Measurements from ENCODE around the gene MCEMP1.

Gene MCEMP1

GRCh38 chr19:7690779-7691258 lies 13.9 kb downstream of the MCEMP1 start:
- H3K4me1 ChIP-seq (ENCODE audit: insufficient read depth, poor library complexity, severe bottlenecking) = no peaks in the 10 kb centered on the region
- H3K27me3 ChIP-seq (ENCODE audit: insufficient read depth, poor library complexity, severe bottlenecking) = peaks cover 2% of the 10 kb centered on the region
- H3K27ac ChIP-seq (ENCODE audit: poor library complexity, severe bottlenecking) = no peak overlapping the region
- ATAC-seq (ENCODE audit: low read depth) (no peak), DNase-seq (ENCODE audit: low spot score) (no peak)
- TF ChIP-seq, protein P1, sequence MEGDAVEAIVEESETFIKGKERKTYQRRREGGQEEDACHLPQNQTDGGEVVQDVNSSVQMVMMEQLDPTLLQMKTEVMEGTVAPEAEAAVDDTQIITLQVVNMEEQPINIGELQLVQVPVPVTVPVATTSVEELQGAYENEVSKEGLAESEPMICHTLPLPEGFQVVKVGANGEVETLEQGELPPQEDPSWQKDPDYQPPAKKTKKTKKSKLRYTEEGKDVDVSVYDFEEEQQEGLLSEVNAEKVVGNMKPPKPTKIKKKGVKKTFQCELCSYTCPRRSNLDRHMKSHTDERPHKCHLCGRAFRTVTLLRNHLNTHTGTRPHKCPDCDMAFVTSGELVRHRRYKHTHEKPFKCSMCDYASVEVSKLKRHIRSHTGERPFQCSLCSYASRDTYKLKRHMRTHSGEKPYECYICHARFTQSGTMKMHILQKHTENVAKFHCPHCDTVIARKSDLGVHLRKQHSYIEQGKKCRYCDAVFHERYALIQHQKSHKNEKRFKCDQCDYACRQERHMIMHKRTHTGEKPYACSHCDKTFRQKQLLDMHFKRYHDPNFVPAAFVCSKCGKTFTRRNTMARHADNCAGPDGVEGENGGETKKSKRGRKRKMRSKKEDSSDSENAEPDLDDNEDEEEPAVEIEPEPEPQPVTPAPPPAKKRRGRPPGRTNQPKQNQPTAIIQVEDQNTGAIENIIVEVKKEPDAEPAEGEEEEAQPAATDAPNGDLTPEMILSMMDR (IDR thresholded peaks at IDR 0.05; ENCODE audit: poor library complexity, severe bottlenecking) = no peak
- H3K9me3 ChIP-seq (ENCODE audit: severe bottlenecking) = no peaks in the 10 kb centered on the region
- no peak overlapping the region for H3K4me3 ChIP-seq (ENCODE audit: severe bottlenecking)
- H3K36me3 ChIP-seq (ENCODE audit: low read depth) = no peaks in the 10 kb centered on the region

GRCh38 chr19:7691497-7691896 lies 14.6 kb downstream of the MCEMP1 start:
- no peak overlapping the region for H3K4me3 ChIP-seq (ENCODE audit: severe bottlenecking)
- no peak for ATAC-seq (ENCODE audit: low read depth)
- TF ChIP-seq, protein P1 (IDR thresholded peaks at IDR 0.05; ENCODE audit: poor library complexity, severe bottlenecking) = no peak
- no peaks in the 10 kb centered on the region for H3K9me3 ChIP-seq (ENCODE audit: severe bottlenecking)
- H3K27ac ChIP-seq (ENCODE audit: poor library complexity, severe bottlenecking) = no peak overlapping the region
- DNase-seq (ENCODE audit: low spot score) = no peak
- peaks cover 2% of the 10 kb centered on the region for H3K27me3 ChIP-seq (ENCODE audit: insufficient read depth, poor library complexity, severe bottlenecking)
- no peaks in the 10 kb centered on the region for H3K4me1 ChIP-seq (ENCODE audit: insufficient read depth, poor library complexity, severe bottlenecking)
- H3K36me3 ChIP-seq (ENCODE audit: low read depth) = no peaks in the 10 kb centered on the region

DNA sequence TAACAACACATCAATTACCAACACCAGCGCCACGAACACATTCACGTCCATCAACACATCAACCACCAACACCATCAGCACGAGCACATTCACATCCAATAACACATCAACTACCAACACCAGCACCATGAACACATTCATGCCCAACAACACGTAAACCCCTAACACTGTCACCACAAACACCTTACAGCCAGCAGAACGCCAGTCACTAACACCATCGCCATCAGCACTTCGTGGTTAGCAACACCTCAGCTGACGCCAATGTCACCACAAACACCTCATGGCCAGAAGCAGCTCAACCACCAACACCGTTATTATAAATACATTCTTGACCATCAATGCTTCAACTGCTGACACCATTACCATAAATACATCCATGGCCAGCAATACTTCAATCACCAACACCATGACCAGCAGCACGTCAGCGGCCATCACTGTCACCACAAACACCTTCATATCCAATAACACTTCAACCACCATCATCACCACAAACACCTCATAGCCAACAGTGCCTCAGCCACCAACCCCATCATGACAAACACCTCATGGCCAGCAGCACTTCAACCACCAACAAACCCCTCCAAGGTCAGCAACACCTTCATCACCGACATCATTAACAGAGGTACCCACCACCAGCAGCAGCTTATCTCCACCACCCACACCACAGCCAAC lies 15.7 kb downstream of the MCEMP1 start:
- TF ChIP-seq, protein P1 (IDR thresholded peaks at IDR 0.05; ENCODE audit: poor library complexity, severe bottlenecking) = no peak
- no peak overlapping the region for H3K27ac ChIP-seq (ENCODE audit: poor library complexity, severe bottlenecking)
- no peaks in the 10 kb centered on the region for H3K9me3 ChIP-seq (ENCODE audit: severe bottlenecking)
- H3K4me3 ChIP-seq (ENCODE audit: severe bottlenecking) = no peak overlapping the region
- H3K36me3 ChIP-seq (ENCODE audit: low read depth) = no peaks in the 10 kb centered on the region
- no peak for ATAC-seq (ENCODE audit: low read depth)
- H3K27me3 ChIP-seq (ENCODE audit: insufficient read depth, poor library complexity, severe bottlenecking) = peaks cover 2% of the 10 kb centered on the region
- H3K4me1 ChIP-seq (ENCODE audit: insufficient read depth, poor library complexity, severe bottlenecking) = no peaks in the 10 kb centered on the region
- DNase-seq (ENCODE audit: low spot score) = no peak

- no peaks in the 10 kb centered on the region for H3K36me3 ChIP-seq (ENCODE audit: low read depth)
- ATAC-seq (ENCODE audit: low read depth) (no peak), DNase-seq (ENCODE audit: low spot score) (no peak)
- no peak overlapping the region for H3K27ac ChIP-seq (ENCODE audit: poor library complexity, severe bottlenecking)
- TF ChIP-seq, protein P1 (IDR thresholded peaks at IDR 0.05; ENCODE audit: poor library complexity, severe bottlenecking) = no peak
- H3K4me3 ChIP-seq (ENCODE audit: severe bottlenecking) = no peak overlapping the region
- H3K9me3 ChIP-seq (ENCODE audit: severe bottlenecking) = no peaks in the 10 kb centered on the region
- H3K4me1 ChIP-seq (ENCODE audit: insufficient read depth, poor library complexity, severe bottlenecking) = no peaks in the 10 kb centered on the region
- H3K27me3 ChIP-seq (ENCODE audit: insufficient read depth, poor library complexity, severe bottlenecking) = no peaks in the 10 kb centered on the region
These were observed 17.6 kb downstream of the MCEMP1 start for GRCh38 chr19:7694499-7694898.

DNA sequence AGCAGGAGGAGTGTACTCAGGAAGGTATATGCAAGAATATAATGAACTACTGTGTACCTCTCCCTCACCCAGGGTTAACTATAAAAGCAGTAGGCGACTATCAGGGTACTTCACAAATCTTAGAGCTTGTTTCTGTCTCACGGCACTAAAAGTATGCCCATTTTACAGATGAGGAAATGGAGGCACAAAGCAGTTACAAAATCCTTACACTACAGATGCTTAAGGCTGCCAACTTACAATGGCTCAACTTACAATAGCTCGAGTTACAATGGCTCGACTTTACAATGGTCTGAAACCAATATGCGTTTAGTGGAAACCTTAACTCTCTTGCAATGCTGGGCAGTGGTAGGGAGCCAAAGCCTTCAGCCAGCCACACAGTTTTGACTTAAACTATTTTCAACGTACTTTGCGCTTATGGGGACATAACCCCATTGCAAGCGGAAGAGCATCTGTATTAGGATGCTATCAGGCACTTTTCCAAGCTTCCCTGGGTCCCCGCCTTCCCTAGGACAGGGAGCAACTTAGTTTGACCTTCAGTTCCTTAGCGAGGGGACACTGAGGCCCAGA lies 20.9 kb downstream of the MCEMP1 start:
- H3K27me3 ChIP-seq (ENCODE audit: insufficient read depth, poor library complexity, severe bottlenecking) = no peaks in the 10 kb centered on the region
- ATAC-seq (ENCODE audit: low read depth) = no peak

More for the DNA sequence above, 20.9 kb downstream of the MCEMP1 start:
- TF ChIP-seq, protein P1 (IDR thresholded peaks at IDR 0.05; ENCODE audit: poor library complexity, severe bottlenecking) = no peak
- DNase-seq (ENCODE audit: low spot score) = no peak
- Histone ChIP-seq H3K9me3 (ENCODE audit: severe bottlenecking) (no peaks in the 10 kb centered on the region), H3K4me3 (ENCODE audit: severe bottlenecking) (no peak overlapping the region), H3K4me1 (ENCODE audit: insufficient read depth, poor library complexity, severe bottlenecking) (no peaks in the 10 kb centered on the region), H3K27ac (ENCODE audit: poor library complexity, severe bottlenecking) (no peak overlapping the region), H3K36me3 (ENCODE audit: low read depth) (no peaks in the 10 kb centered on the region)

All from RWPE2 (cell line).